GOT3 (cell line): ENCODE measurements around the gene CARMIL1.

Experiments used
- DNase-seq: peaks from one replicate; lab custom pipeline; 2025; ENCODE audit warnings: mixed read lengths; lab: John Stamatoyannopoulos, UW

Gene CARMIL1

DNA sequence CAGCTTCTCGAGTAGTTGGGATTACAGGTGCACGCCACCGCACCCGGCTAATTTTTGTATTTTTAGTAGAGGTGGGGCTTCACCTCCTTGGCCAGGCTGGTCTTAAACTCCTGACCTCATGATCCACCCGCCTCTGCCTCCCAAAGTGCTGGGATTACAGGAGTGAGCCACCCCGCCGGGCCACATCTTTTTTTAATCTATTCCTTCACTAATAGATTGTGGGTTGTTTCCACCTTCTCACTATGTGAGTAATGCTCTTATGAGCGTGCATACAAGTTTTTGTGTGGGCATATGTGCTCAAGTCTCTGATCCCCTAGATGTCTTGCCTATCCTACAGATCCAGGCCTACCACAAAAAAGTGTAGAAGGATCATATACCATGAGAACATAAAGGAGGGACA is 30.7 kb downstream of the CARMIL1 start:
- no peak for DNase-seq

DNA sequence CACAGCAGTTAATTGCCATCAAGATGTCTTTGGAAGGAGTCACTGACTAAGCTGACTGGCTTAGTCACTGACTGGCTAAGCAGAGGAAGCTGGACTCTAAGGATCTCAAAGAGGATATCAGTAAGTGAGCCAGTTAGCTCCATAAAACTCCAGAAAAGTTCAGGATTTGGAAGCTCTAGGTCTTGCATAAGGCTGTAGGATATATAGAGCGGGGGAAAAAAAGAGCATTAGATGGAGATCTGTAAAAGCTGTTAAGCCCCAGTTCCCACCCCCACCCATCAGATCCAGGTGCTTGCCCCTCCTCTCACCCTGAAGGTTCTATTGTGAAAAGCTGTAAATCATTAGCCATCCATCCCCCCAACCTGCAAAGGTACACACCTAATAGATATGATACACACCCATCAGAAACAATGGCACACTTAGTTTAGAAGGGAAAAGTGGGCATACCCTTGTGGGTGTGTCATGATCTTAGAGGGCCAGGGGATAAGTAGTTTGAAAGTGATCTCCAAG is 32.2 kb downstream of the CARMIL1 start:
- DNase-seq, result no peak

- no peak for DNase-seq
Observed at GRCh38 chr6:25312034-25312620, 33.0 kb downstream of the CARMIL1 start.

GRCh38 chr6:25312703-25313102 is 33.5 kb downstream of the CARMIL1 start:
- DNase-seq, result no peak

DNA sequence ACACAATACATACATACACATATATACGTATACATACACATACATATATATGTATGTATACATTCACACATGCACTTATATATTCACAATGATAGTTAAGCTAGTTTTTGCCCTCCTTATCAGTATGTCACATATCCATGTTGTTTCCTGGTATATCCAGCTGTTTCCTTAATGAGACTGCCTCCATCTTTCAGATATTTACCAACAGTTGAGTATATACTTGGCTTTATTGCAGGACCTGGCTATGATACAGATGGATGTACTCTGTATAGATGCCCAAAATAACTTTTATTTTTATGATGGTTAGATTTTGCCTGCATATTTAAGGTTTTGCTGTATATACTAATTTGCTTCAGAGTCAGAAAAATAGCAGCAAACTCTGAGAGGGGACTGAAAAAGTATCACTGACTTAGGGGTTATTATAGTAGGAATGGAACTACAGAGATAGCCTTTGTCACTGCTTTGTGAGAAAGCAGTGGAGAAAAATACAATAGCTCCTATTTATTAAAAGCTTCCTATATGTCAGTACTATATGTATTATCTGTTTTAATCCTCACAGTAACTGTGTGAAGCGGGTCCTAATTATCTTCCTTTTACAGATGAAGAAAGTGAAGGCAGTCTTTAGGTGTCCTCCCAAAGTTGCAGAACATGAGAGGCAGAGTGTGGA is 35.5 kb downstream of the CARMIL1 start:
- DNase-seq, result no peak

- DNase-seq, result no peak
Observed at GRCh38 chr6:25315194-25316177, 36.3 kb downstream of the CARMIL1 start.

DNA sequence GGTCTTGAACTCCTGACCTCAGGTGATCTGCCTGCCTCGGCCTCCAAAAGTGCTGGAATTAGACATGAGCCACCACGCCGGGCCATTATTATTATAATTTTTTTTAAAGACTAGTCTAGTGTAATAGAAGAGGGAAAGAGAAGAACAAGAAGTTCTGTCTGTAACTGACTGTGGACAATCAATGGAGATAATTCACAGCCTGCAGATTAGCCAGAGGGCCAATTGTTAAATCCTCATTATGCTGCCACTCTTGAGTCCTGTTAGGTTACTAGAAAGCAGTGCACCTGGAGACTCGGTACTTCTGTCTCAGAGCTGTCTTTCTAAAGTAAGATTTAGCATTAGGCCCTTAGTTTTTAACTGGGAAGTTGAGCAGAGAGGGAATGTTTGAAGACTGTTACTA is 37.5 kb downstream of the CARMIL1 start:
- DNase-seq, result no peak

GRCh38 chr6:25318589-25318988 is 39.4 kb downstream of the CARMIL1 start:
- no peak for DNase-seq

DNA sequence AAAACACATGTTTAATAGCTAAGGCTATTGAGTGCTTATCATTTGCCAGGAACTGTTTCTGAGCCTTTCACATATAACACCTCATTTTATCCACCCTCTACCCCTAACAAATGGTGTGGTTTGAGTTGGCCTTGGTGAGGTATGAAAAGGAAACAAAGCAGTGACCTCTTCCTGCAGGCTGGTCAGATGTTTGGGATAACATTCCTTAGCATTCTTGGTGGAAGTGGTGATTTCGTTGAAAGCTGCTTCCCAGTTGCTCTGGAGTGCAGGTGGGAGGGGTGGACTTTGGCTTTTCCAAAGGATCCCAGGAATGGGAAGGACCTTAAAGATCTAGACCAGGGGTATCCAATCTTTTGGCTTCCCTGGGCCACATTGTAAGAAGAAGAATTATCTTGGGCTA is 41.3 kb downstream of the CARMIL1 start:
- no peak for DNase-seq

GRCh38 chr6:25322692-25323091 is 43.5 kb downstream of the CARMIL1 start:
- DNase-seq, result no peak

DNA sequence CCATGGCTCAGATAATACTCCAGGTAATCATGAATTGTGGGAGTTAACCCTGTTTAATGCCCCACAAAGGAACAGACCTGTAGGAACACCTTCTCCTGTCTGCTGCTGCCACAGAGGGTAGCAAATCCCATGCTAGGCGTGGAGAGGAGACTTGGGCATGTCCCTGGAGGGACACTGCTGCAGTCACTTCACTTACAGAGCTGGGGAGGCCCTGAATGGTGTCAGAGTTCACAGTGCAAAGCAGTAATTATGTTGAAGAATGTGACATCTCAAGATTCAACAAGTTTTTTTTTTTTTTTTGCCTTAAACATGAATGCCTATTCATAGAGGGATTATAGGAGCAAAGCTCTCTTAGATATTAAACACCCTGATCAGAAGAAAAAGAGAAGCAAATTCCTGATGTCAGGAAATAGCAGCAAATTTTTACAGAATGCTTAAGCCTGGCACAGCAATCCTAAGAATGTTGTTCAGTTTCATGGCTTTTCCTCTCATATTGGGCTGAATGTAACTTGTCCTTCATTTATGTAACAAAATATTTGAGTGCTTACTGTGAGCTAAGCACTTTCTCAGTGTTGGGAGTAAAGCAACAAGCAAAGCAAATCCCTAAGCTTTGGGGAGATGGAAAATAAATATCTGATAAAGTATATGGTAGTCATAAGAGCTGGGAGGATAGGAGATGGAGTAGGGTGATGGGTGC is 45.0 kb downstream of the CARMIL1 start:
- DNase-seq, result no peak

DNA sequence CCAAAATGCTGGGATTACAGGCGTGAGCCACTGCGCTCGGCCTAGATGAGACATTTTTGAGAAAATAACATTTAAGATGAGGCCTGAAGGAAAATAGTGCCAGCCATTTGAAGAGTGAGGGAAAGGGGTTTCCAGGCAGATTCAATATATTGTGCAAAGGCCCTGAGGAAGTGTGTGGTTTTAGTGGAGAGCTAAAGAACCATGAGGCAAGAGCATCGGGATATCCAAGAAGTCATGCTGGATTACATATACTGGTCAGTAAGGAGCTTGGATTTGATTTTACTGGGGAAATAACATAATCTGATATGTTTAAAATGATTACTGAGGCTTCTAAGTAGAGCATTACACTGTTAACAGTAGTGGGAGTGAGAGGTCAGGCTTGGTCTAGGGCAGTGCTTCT is 47.0 kb downstream of the CARMIL1 start:
- DNase-seq, result no peak

DNA sequence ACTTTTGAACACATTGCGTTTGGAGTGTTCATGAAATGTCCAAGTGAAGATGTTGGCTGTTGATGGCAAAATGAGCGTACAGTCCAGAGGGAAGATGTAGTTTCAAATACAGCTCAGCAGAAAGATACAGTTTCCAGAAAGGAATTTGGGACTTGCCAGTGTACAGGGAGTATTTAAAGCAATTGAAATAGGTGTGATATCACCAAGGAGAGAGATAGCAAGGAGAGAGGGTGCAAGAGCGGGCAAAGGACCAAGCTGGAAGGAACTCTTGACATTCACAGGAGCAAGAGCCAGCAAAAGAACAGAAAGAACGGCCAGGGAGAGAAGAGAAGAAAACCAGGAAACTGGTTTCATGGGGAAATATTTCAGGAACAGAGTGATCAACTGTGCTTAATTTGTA is 47.8 kb downstream of the CARMIL1 start:
- DNase-seq, result no peak

DNA sequence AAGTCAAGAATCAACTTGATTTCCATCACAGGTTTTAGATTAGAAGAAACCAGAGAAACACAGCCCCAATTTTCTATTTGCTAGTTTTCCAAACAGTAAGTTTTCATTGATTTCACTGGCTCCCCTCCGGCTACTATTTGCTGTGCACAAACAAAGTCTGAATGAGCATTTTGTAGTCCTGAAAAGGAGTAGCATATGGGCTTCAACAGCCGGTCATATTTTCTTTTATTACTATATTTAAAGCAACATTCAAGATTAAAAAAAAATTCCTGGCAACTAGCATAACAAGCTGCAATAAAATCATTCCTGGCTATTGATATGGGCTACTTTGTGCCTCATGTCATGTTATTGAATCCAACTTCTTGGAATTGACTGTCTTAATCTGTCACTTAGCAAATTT is 48.3 kb downstream of the CARMIL1 start:
- no peak for DNase-seq

GRCh38 chr6:25329161-25329817 is 50.1 kb downstream of the CARMIL1 start:
- DNase-seq, result no peak

- no peak for DNase-seq
Observed at GRCh38 chr6:25329982-25330381, 50.8 kb downstream of the CARMIL1 start.

DNA sequence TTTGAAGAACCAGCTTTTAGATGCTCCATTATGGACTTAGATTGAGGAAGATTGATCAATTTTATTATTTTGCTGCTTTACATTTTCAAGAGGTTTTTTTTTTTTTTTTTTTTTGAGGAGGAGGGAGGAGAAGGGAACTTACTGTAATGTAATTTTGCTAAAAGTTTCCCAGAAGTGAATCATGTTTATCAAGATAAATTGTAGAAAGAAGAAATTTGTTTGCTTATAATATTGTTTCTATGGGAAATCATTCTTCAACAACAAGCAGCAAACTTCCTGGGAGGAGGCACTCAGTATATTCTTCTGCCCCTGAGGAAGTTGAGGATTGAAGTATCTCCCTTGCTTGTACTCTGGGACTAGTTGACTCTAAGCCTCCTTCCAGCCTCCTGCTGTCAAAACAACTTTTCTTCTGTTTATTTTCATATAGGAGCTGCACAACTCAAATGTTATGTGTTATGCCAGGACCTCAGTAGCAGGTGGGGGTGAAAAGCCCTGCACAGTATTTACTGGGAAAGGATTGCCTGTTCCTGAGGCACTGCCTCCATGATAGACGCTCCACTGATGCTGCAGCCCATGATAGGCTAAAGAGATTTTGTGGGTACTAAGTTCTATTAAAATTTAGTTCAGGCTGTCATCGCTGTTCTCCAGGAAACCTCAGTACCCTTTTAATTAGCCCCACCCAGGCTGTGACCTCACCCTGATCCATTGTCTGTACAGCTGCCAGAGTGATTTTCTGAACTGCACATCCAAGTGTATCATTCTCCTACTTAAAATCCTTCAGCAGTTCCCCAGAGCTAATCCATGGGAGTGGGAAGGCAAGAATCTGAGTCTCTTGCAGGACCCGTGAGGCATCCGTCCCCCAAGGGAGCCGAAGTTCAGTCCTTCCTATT is 51.9 kb downstream of the CARMIL1 start:
- DNase-seq, result no peak

GRCh38 chr6:25332165-25332564 is 53.0 kb downstream of the CARMIL1 start:
- DNase-seq, result no peak

- no peak for DNase-seq
Observed at GRCh38 chr6:25332655-25333071, 53.5 kb downstream of the CARMIL1 start.

GRCh38 chr6:25333471-25333870 is 54.3 kb downstream of the CARMIL1 start:
- DNase-seq, result no peak
